H1 (cell line): ENCODE data around the gene SLC2A11.

ENCODE experiments used
- CREB1 ChIP-seq: IDR thresholded peaks from 2 replicates; pipeline ENCODE4 v1.6.1; 2012; ENCODE audit warnings: inconsistent platforms
- CTCF ChIP-seq, 3 experiments: IDR thresholded peaks; 1 replicate in 2 of 3; 2 replicates in 1 of 3; pipeline versions ENCODE4 v1.5.1 to v1.6.1; 2011; ENCODE audit warnings: low read length in 3 of 3, mild to moderate bottlenecking in 3 of 3, inconsistent platforms in 2 of 3, low read depth in 1 of 3, moderate library complexity in 1 of 3; ENCODE audit not compliant: insufficient read depth in 1 of 3; ENCODE audit errors: control extremely low read depth in 1 of 3
- EZH2 ChIP-seq: fragments of 200-600 bp; sonication (generic); IDR thresholded peaks from 2 replicates; pipeline ENCODE4 v1.7.1; 2012; ENCODE audit warnings: low read depth, mild to moderate bottlenecking, moderate library complexity, low read length, inconsistent platforms; ENCODE audit not compliant: severe bottlenecking
- GABPA ChIP-seq: IDR thresholded peaks from 2 replicates; pipeline ENCODE4 v1.6.1; 2011; ENCODE audit warnings: mild to moderate bottlenecking, low read length, moderate library complexity, borderline replicate concordance; ENCODE audit not compliant: insufficient read depth
- HDAC6 ChIP-seq: IDR thresholded peaks from one replicate; pipeline ENCODE4 v1.7.1; 2012; ENCODE audit warnings: low read depth, mild to moderate bottlenecking, inconsistent platforms, low read length, moderate library complexity
- POLR2A ChIP-seq, 2 experiments: IDR thresholded peaks; 1 replicate in 1 of 2; 2 replicates in 1 of 2; pipeline ENCODE4 v1.6.1; 2011; ENCODE audit warnings: low read depth in 2 of 2, low read length in 2 of 2, mild to moderate bottlenecking in 2 of 2; ENCODE audit errors: control extremely low read depth in 1 of 2
- POLR2AphosphoS5 ChIP-seq: IDR thresholded peaks from 2 replicates; pipeline ENCODE4 v1.6.1; 2011; ENCODE audit warnings: low read depth, low read length
- RAD21 ChIP-seq, 2 experiments: IDR thresholded peaks in 1 of 2; conservative IDR thresholded peaks in 1 of 2; 2 replicates each; pipeline ENCODE4 v1.6.1; 2011; ENCODE audit warnings: low read depth in 2 of 2, low read length in 2 of 2, improper control_type of control experiment in 1 of 2, inconsistent platforms in 1 of 2, mild to moderate bottlenecking in 1 of 2, moderate library complexity in 1 of 2
- SRF ChIP-seq: IDR thresholded peaks from 2 replicates; pipeline ENCODE4 v1.6.1; 2011; ENCODE audit warnings: mild to moderate bottlenecking, low read depth, low read length, moderate library complexity
- SUZ12 ChIP-seq: fragments of 200-600 bp; sonication (generic); IDR thresholded peaks from 2 replicates; pipeline ENCODE4 v1.6.1; 2012; ENCODE audit warnings: mild to moderate bottlenecking, inconsistent platforms, low read length, moderate library complexity, mixed read lengths
- TAF1 ChIP-seq: IDR thresholded peaks from 2 replicates; pipeline ENCODE4 v1.6.1; 2011; ENCODE audit warnings: mild to moderate bottlenecking, low read depth, low read length
- YY1 ChIP-seq: IDR thresholded peaks from 2 replicates; pipeline ENCODE4 v1.6.1; 2011; ENCODE audit warnings: low read depth, mild to moderate bottlenecking, low read length

GRCh38 chr22:23859201-23859600, 1.5 kb downstream of the SLC2A11 start:
- TF ChIP-seq CTCF (IDR thresholded peaks at IDR 0.05; ENCODE audit: control extremely low read depth in 1 of 3, insufficient read depth in 1 of 3, low read depth in 1 of 3, low read length in 3 of 3), result no peak
- no peak for TF ChIP-seq EZH2
- TF ChIP-seq SUZ12, result no peak
- TF ChIP-seq POLR2A (IDR thresholded peaks at IDR 0.05; ENCODE audit: control extremely low read depth in 1 of 2, low read depth in 2 of 2, low read length in 2 of 2), result no peak
- no peak for TF ChIP-seq YY1
- TF ChIP-seq CREB1, result no peak
- TF ChIP-seq POLR2AphosphoS5, result no peak
- no peak for TF ChIP-seq SRF
- TF ChIP-seq TAF1, result no peak
- no peak for TF ChIP-seq RAD21 (IDR thresholded peaks at IDR 0.05 in 1 of 2, conservative IDR thresholded peaks at IDR 0.05 in 1 of 2; ENCODE audit: low read depth in 2 of 2, low read length in 2 of 2)
- no peak for TF ChIP-seq HDAC6
- TF ChIP-seq GABPA, result no peak
